Activated naive CD8-positive, alpha-beta T cell treated with anti-CD3 and anti-CD28 coated beads, Interleukin-2, amount 50 U/mL, for 16 hours (primary cell): ENCODE data around the gene ANXA5.
"Not testable (repeated sequence)": the region's sequence is repeated elsewhere in the genome, so short reads cannot be mapped to it uniquely, and the experiment has no call there.

ENCODE experiments used
- DNase-seq: peaks from one replicate; pipeline ENCODE4 v3.0.0-alpha.2; 2020; ENCODE audit warnings: low read depth, low spot score

ANXA5 gene

DNA sequence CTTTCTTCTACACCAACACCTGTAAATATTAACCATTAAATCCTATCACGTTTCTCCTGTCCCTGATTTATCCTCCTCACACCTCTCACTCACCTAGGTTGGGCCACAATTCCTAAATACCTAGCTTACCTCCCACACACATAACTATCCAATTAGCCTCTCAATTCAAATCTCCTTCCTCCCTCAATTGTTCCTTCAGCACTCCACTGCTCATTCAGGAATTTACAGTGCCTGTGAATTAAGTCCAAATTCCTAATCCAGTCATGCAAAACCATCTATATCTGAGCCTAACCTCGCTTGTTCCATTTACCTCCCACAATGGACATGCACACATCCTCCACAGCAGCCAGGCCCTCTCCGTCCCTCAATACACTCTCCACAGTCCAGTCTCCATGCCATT lies 17.5 kb downstream of the ANXA5 start:
- no peak for DNase-seq

DNA sequence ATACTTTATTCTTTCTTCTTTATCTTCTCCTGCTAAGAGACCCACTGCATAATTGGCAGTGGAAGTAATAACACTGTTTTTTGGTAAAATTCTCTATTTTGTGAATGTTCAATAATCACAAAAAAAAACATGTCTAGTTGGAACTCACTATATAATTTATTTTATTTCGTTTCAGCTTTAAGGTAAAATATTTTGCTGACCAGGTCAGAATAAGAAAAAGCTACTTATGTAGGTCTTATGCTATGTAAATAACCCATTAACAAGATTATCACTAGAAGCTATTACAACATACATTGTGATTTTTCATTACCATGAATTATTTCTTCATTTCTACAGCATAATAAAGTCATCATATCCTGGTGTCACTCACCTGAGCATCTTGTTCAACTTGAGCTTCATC lies 19.3 kb downstream of the ANXA5 start:
- no peak for DNase-seq

GRCh38 chr4:121676345-121677075 lies 20.3 kb downstream of the ANXA5 start:
- DNase-seq: no peak

GRCh38 chr4:121675715-121676114 lies 21.1 kb downstream of the ANXA5 start:
- DNase-seq: no peak

- no peak for DNase-seq
These were observed 22.1 kb downstream of the ANXA5 start for GRCh38 chr4:121674696-121675095.

DNA sequence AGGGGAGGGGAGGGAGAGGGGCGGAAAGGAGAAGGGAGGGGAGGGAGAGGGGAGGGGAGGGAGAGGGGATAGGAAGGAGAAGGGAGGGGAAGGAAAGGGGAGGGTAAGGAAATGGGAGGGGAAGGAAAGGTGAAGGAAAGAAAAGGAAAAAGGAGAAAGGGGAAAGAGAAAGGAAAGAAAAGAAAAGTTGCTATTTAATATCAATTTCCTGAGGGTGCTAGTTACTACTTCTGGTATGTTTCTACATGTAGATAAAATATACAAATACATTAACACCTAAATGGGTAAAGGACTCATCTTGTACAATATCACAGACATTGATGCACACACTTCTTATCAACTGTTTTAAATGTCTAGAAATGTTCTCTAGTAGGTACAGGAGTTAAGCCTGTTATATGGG lies 22.6 kb downstream of the ANXA5 start:
- no peak for DNase-seq

GRCh38 chr4:121669163-121669550 lies 27.6 kb downstream of the ANXA5 start:
- no peak for DNase-seq

DNA sequence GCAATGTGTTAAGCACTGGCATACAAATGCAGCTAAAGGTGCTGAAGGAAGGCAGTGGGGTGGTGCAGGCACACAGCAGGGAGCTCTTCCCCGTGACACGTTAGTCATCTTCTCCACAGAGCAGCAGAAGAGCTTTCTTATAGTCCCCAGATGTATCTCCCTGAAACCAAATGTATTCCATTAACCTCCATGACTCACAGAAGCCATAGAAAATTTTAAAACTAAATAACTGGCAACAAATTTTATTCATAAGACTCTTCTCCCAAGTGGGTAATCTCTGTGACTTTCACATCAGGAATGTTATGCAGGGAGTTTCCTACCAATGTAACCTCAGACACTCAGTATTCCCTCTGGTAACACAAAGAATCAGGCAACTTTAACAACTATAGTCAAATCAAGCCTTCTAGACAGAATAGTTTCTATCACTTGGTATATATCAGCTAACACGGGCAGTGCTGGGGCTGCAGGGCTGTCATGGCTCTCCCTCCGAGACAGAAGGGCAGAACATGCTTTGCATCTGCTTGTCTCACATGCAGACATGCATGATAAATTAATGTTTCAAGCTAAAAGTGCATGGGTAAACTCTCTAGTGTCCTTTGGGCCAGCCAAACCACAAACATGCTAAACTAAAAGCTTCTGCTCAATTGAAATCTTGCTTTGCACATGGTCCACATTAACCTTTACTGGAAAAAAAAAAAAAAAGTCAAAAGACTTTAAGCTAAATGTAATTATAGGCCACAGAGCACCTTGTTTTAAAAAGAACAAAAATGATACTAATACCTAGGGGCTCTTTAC lies 28.2 kb downstream of the ANXA5 start:
- DNase-seq: no peak

- DNase-seq: no peak
These were observed 30.6 kb downstream of the ANXA5 start for GRCh38 chr4:121666091-121666679.

- no peak for DNase-seq
These were observed 31.4 kb downstream of the ANXA5 start for GRCh38 chr4:121665371-121665770.

- no peak for DNase-seq
These were observed 34.6 kb downstream of the ANXA5 start for GRCh38 chr4:121662225-121662624.

DNA sequence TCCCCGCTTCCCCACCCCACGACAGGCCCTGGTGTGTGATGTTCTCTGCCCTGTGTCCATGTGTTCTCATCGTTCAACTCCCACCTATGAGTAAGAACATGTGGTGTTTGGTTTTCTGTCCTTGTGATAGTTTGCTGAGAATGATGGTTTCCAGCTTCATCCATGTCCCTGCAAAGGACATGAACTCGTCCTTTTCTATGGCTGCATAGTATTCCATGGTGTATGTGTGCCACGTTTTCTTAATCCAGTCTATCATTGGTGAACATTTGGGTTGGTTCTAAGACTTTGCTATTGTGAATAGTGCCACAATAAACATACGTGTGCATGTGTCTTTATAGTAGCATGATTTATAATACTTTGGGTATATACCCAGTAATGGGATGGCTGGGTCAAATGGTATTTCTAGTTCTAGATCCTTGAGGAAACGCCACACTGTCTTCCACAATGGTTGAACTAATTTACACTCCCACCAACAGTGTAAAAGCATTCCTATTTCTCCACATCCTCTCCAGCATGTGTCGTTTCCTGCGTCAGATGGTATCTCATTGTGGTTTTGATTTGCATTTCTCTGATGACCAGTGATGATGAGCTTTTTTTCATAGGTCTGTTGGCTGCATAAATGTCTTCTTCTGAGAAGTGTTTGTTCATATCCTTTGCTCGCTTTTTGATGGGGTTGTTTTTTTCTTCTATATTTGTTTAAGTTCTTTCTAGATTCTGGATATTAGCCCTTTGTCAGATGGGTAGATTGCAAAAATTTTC lies 36.4 kb downstream of the ANXA5 start:
- not testable (repeated sequence) for DNase-seq

DNA sequence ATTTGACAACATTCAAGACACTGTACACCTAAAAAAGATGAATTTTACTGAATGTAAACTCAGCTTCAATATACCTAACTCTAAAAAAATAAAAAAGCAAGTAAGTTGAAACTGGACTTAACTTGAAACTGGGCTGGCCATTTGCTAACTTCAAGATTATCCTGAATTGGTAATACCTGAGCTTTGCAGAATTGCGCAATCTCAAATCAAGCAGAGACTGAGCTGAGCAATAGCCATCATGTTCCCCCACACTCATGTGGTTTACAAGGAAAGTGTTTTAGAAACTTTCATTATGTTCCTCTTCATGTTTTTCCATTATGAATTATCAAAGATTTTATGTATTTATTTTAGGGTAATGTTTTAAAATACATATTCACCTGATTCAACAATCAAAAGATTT lies 38.7 kb downstream of the ANXA5 start:
- no peak for DNase-seq

GRCh38 chr4:121656269-121656641 lies 40.5 kb downstream of the ANXA5 start:
- no peak for DNase-seq

DNA sequence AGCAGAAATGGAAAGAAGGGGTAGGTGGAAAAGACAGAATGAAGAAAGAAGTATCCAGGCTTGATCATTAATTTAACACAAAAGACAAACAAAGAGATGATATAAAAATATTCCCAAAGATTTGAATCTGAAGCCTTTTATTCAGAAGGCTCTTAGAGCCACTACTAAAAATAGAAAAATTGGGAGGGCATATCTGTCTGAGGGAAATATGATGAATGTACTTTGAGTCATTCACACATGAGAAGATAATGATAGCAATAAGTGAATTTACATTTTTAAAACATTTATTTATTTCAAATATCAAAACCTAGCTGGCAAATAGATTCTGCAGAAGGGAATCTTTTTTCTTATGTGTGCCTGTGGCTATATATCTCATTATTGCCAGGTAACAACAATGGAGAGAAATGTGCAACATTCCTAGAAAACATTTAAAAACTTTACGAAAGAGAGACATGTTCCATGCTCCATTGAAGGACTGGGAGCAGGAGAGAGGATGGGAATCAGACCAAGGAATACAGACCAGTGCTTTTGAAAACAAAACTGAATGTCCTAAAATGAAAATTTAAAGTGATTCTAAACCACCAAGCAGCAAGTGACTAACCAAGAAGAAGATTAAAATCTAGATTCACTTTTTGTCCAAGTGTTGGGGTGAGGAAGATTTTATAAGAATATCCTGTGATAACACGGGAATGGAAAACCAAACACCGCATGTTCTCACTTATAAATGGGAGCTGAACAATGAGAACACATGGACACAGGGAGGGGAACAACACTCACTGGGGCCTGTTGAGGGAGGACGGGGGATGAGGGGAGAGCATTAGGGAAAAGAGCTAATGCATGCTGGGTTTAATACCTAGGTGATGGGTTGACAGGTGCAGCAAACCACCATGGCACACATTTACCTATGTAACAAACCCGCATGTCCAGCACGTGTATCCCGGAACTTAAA lies 41.2 kb downstream of the ANXA5 start:
- DNase-seq: no peak

GRCh38 chr4:121654738-121655137 lies 42.0 kb downstream of the ANXA5 start:
- DNase-seq: no peak

DNA sequence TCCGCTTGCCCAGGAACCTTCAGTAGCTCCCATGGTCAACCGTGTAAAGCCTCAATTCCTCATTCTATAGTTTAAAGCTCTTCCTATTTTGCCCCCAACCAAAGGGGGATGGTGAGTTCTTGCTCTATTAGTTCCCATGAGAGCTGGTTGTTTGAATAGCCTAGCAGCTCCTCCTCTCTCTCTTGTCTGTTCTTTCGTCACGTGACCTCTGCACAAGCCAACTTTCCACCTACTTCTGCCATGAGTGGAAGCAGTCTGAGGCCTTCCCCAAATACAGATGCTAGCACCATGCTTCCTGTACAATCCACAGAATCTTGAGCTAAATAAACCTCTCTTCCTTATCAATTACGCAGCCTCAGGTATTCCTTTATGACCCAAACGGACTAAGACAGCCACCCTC lies 42.8 kb downstream of the ANXA5 start:
- DNase-seq: no peak

DNA sequence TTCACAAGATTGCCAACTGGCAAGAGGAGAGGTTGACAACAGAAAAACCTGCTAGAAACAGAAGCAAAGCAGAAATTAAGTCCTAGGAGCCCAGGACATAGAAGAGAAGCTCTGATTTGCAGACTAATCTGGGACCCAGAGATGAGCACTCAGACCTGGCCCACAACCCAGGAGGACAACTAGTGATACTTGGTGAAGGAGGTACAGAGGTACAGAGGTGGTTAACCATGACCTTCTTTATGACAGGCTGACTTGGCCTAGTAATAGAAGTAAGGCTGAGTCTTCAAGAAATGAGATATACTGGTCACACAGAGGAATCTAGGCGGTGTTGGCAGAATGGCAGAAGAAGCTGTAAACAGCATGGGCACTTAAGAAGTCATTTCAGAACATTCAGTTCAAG lies 43.6 kb downstream of the ANXA5 start:
- DNase-seq: no peak

GRCh38 chr4:121651597-121651996 lies 45.2 kb downstream of the ANXA5 start:
- DNase-seq: no peak

GRCh38 chr4:121650741-121651140 lies 46.0 kb downstream of the ANXA5 start:
- no peak for DNase-seq

GRCh38 chr4:121648516-121648915 lies 48.3 kb downstream of the ANXA5 start:
- no peak for DNase-seq
